Measurements from ENCODE around the gene COX6A2.

Gene COX6A2

GRCh38 chr16:31466381-31466841 is 38.3 kb upstream of the COX6A2 start:
- H2AK5ac ChIP-seq (ENCODE audit: low read depth, low read length), result peak overlapping the region; percentile 28
- no peak overlapping the region for H3K18ac ChIP-seq (ENCODE audit: low read length)
- no peaks in the 10 kb centered on the region for H3K9me3 ChIP-seq (replicated peaks in 1 of 2; ENCODE audit: control insufficient read depth in 2 of 2, insufficient read depth in 1 of 2, low read depth in 1 of 2, low read length in 2 of 2)
- peaks cover 4% of the 10 kb centered on the region for H3K79me1 ChIP-seq (ENCODE audit: low read depth, low read length)
- H3K27ac ChIP-seq (replicated peaks; ENCODE audit: low read length), result no peak overlapping the region
- H3K9ac ChIP-seq (ENCODE audit: low read depth, low read length, poor library complexity), result no peak overlapping the region
- no peak overlapping the region for H2BK120ac ChIP-seq (ENCODE audit: low read depth, low read length)
- H2BK5ac ChIP-seq (ENCODE audit: low read length), result no peak overlapping the region
- H3K23ac ChIP-seq (ENCODE audit: low read depth, low read length, poor library complexity), result no peak overlapping the region
- no peak for DNase-seq (ENCODE audit: low spot score)
- no peak overlapping the region for H4K8ac ChIP-seq (ENCODE audit: low read depth, low read length)
- no peak overlapping the region for H3K4ac ChIP-seq (ENCODE audit: low read length)
- no peak overlapping the region for H3K14ac ChIP-seq (ENCODE audit: low read length)
- H3K27me3 ChIP-seq (ENCODE audit: control insufficient read depth in 3 of 3, insufficient read depth in 3 of 3, low read depth in 1 of 3, low read length in 3 of 3), result peaks cover 0 to 5% (median 2%) of the 10 kb centered on the region in 3 experiments
- peaks cover 8 to 53% of the 10 kb centered on the region in 2 donors for H3K36me3 ChIP-seq (replicated peaks in 1 of 2; ENCODE audit: control insufficient read depth in 2 of 2, insufficient read depth in 2 of 2, low read length in 2 of 2)
- H2BK12ac ChIP-seq (ENCODE audit: low read length), result no peak overlapping the region
- no peak overlapping the region for H3K4me3 ChIP-seq (ENCODE audit: low read length in 2 of 2)
- H3K4me1 ChIP-seq (ENCODE audit: control insufficient read depth in 2 of 2, insufficient read depth in 1 of 2, low read depth in 1 of 2, low read length in 2 of 2), result peaks cover 0 to 2% of the 10 kb centered on the region in 2 donors
- H3K4me2 ChIP-seq (ENCODE audit: insufficient read depth, low read length, poor library complexity, severe bottlenecking), result no peak overlapping the region
- WGBS, 2 donors (ENCODE audit: extremely low coverage in 2 of 2, insufficient read length in 2 of 2, insufficient replicate concordance in 1 of 2), result no CpG with 5 or more reads among the region's 18 CpGs
- H4K91ac ChIP-seq (ENCODE audit: low read depth, low read length, poor library complexity), result no peak overlapping the region
- H2BK15ac ChIP-seq (ENCODE audit: low read length), result no peak overlapping the region
- no peak overlapping the region for H2AFZ ChIP-seq (ENCODE audit: low read length)

DNA sequence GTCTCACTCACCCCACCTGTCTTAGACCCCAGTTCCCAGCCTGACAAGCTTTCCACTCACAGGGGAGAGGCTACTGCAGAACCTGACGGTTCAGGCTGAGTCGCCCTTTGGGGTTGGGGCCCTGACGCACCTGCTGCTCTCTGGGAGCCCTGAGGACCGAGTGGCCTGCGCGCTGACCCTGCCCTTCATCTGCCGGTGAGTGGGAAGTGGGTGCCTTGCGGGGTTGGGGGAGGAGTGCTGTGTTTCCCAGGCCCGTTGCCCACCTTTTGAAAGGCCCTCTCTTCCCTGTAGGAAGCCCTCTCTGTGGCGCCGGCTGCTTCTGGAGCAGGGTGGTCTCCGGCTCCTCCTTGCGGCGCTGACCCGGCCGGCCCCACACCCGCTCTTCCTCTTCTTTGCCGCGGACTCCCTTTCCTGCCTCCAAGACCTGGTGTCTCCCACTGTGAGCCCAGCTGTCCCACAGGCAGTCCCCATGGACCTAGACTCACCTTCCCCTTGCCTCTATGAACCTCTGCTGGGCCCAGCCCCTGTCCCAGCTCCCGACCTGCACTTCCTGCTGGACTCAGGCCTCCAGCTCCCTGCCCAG is 37.7 kb upstream of the COX6A2 start:
- no peak overlapping the region for H3K18ac ChIP-seq (ENCODE audit: low read length)
- H2BK5ac ChIP-seq (ENCODE audit: low read length), result no peak overlapping the region
- no peak overlapping the region for H2AFZ ChIP-seq (ENCODE audit: low read length)
- WGBS, 2 donors (ENCODE audit: extremely low coverage in 2 of 2, insufficient read length in 2 of 2, insufficient replicate concordance in 1 of 2), result no CpG with 5 or more reads among the region's 20 CpGs
- H3K4me3 ChIP-seq (ENCODE audit: low read length in 2 of 2), result no peak overlapping the region
- H3K23ac ChIP-seq (ENCODE audit: low read depth, low read length, poor library complexity), result no peak overlapping the region
- no peaks in the 10 kb centered on the region for H3K9me3 ChIP-seq (replicated peaks in 1 of 2; ENCODE audit: control insufficient read depth in 2 of 2, insufficient read depth in 1 of 2, low read depth in 1 of 2, low read length in 2 of 2)
- no peaks in the 10 kb centered on the region for H3K27me3 ChIP-seq (ENCODE audit: control insufficient read depth in 3 of 3, insufficient read depth in 3 of 3, low read depth in 1 of 3, low read length in 3 of 3)
- no peak overlapping the region for H3K4ac ChIP-seq (ENCODE audit: low read length)
- H3K9ac ChIP-seq (ENCODE audit: low read depth, low read length, poor library complexity), result no peak overlapping the region
- H4K8ac ChIP-seq (ENCODE audit: low read depth, low read length), result no peak overlapping the region
- H3K4me2 ChIP-seq (ENCODE audit: insufficient read depth, low read length, poor library complexity, severe bottlenecking), result no peak overlapping the region
- H3K4me1 ChIP-seq (ENCODE audit: control insufficient read depth in 2 of 2, insufficient read depth in 1 of 2, low read depth in 1 of 2, low read length in 2 of 2), result no peaks in the 10 kb centered on the region
- H3K27ac ChIP-seq (replicated peaks; ENCODE audit: low read length), result no peak overlapping the region
- H2BK120ac ChIP-seq (ENCODE audit: low read depth, low read length), result no peak overlapping the region
- H2BK15ac ChIP-seq (ENCODE audit: low read length), result no peak overlapping the region
- no peak overlapping the region for H3K14ac ChIP-seq (ENCODE audit: low read length)
- H4K91ac ChIP-seq (ENCODE audit: low read depth, low read length, poor library complexity), result no peak overlapping the region
- DNase-seq (ENCODE audit: low spot score), result no peak
- H3K79me1 ChIP-seq (ENCODE audit: low read depth, low read length), result peaks cover 4% of the 10 kb centered on the region
- no peak overlapping the region for H2BK12ac ChIP-seq (ENCODE audit: low read length)
- H3K36me3 ChIP-seq (replicated peaks in 1 of 2; ENCODE audit: control insufficient read depth in 2 of 2, insufficient read depth in 2 of 2, low read length in 2 of 2), result peaks cover 8 to 53% of the 10 kb centered on the region in 2 donors
- H2AK5ac ChIP-seq (ENCODE audit: low read depth, low read length), result no peak overlapping the region

- Histone ChIP-seq H2BK5ac (ENCODE audit: low read length) (peak overlapping the region; percentile 8), H3K9me3 (replicated peaks in 1 of 2; ENCODE audit: control insufficient read depth in 2 of 2, insufficient read depth in 1 of 2, low read depth in 1 of 2, low read length in 2 of 2) (no peaks in the 10 kb centered on the region), H3K4me3 (ENCODE audit: low read length in 2 of 2) (no peak overlapping the region), H2BK12ac (ENCODE audit: low read length) (no peak overlapping the region), H2AFZ (ENCODE audit: low read length) (no peak overlapping the region), H3K27me3 (ENCODE audit: control insufficient read depth in 3 of 3, insufficient read depth in 3 of 3, low read depth in 1 of 3, low read length in 3 of 3) (no peaks in the 10 kb centered on the region), H2AK5ac (ENCODE audit: low read depth, low read length) (no peak overlapping the region), H3K4me1 (ENCODE audit: control insufficient read depth in 2 of 2, insufficient read depth in 1 of 2, low read depth in 1 of 2, low read length in 2 of 2) (peaks cover 0 to 3% of the 10 kb centered on the region in 2 donors), H3K79me1 (ENCODE audit: low read depth, low read length) (peaks cover 4% of the 10 kb centered on the region), H3K14ac (ENCODE audit: low read length) (no peak overlapping the region), H3K18ac (ENCODE audit: low read length) (no peak overlapping the region), H3K4ac (ENCODE audit: low read length) (no peak overlapping the region), H3K27ac (replicated peaks; ENCODE audit: low read length) (no peak overlapping the region), H4K8ac (ENCODE audit: low read depth, low read length) (no peak overlapping the region), H4K91ac (ENCODE audit: low read depth, low read length, poor library complexity) (no peak overlapping the region), H3K4me2 (ENCODE audit: insufficient read depth, low read length, poor library complexity, severe bottlenecking) (no peak overlapping the region), H3K23ac (ENCODE audit: low read depth, low read length, poor library complexity) (no peak overlapping the region), H2BK120ac (ENCODE audit: low read depth, low read length) (no peak overlapping the region), H2BK15ac (ENCODE audit: low read length) (no peak overlapping the region), H3K36me3 (replicated peaks in 1 of 2; ENCODE audit: control insufficient read depth in 2 of 2, insufficient read depth in 2 of 2, low read length in 2 of 2) (peaks cover 8 to 53% of the 10 kb centered on the region in 2 donors), H3K9ac (ENCODE audit: low read depth, low read length, poor library complexity) (no peak overlapping the region)
- no CpG with 5 or more reads among the region's 17 CpGs for WGBS, 2 donors (ENCODE audit: extremely low coverage in 2 of 2, insufficient read length in 2 of 2, insufficient replicate concordance in 1 of 2)
- no peak for DNase-seq (ENCODE audit: low spot score)
Measured at GRCh38 chr16:31464781-31465260, 36.7 kb upstream of the COX6A2 start.

DNA sequence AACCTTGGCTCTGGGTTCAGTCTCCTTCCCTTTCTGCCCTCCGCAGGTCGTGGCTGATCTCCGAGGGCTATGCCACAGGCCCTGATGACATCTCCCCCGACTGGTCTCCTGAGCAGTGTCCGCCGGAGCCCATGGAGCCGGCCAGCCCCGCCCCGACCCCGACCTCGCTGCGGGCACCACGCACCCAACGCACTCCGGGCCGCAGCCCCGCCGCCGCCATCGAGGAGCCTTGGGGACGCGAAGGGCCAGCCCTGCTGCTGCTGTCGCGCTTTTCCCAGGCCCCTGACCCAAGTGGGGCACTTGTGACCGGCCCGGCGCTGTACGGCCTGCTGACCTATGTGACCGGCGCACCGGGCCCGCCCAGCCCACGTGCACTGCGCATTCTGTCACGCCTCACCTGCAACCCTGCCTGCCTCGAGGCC is 36.2 kb upstream of the COX6A2 start:
- H3K4ac ChIP-seq (ENCODE audit: low read length), result no peak overlapping the region
- no peak overlapping the region for H3K14ac ChIP-seq (ENCODE audit: low read length)
- no peak overlapping the region for H3K9ac ChIP-seq (ENCODE audit: low read depth, low read length, poor library complexity)
- H2AFZ ChIP-seq (ENCODE audit: low read length), result no peak overlapping the region
- H2BK120ac ChIP-seq (ENCODE audit: low read depth, low read length), result no peak overlapping the region
- H3K18ac ChIP-seq (ENCODE audit: low read length), result no peak overlapping the region
- peak overlapping the region; percentile 8 for H2BK5ac ChIP-seq (ENCODE audit: low read length)
- no peak overlapping the region for H3K27ac ChIP-seq (replicated peaks; ENCODE audit: low read length)
- H3K36me3 ChIP-seq (replicated peaks in 1 of 2; ENCODE audit: control insufficient read depth in 2 of 2, insufficient read depth in 2 of 2, low read length in 2 of 2), result peaks cover 8 to 53% of the 10 kb centered on the region in 2 donors
- H3K79me1 ChIP-seq (ENCODE audit: low read depth, low read length), result peaks cover 4% of the 10 kb centered on the region
- no peak overlapping the region for H2BK15ac ChIP-seq (ENCODE audit: low read length)
- no CpG with 5 or more reads among the region's 36 CpGs for WGBS, 2 donors (ENCODE audit: extremely low coverage in 2 of 2, insufficient read length in 2 of 2, insufficient replicate concordance in 1 of 2)
- no peak overlapping the region for H3K23ac ChIP-seq (ENCODE audit: low read depth, low read length, poor library complexity)
- no peak overlapping the region for H3K4me2 ChIP-seq (ENCODE audit: insufficient read depth, low read length, poor library complexity, severe bottlenecking)
- H3K27me3 ChIP-seq (ENCODE audit: control insufficient read depth in 3 of 3, insufficient read depth in 3 of 3, low read depth in 1 of 3, low read length in 3 of 3), result no peaks in the 10 kb centered on the region
- H3K4me3 ChIP-seq (ENCODE audit: low read length in 2 of 2), result no peak overlapping the region
- no peak overlapping the region for H2AK5ac ChIP-seq (ENCODE audit: low read depth, low read length)
- H2BK12ac ChIP-seq (ENCODE audit: low read length), result no peak overlapping the region
- H4K8ac ChIP-seq (ENCODE audit: low read depth, low read length), result no peak overlapping the region
- no peak overlapping the region for H4K91ac ChIP-seq (ENCODE audit: low read depth, low read length, poor library complexity)
- no peaks in the 10 kb centered on the region for H3K9me3 ChIP-seq (replicated peaks in 1 of 2; ENCODE audit: control insufficient read depth in 2 of 2, insufficient read depth in 1 of 2, low read depth in 1 of 2, low read length in 2 of 2)
- no peak for DNase-seq (ENCODE audit: low spot score)
- H3K4me1 ChIP-seq (ENCODE audit: control insufficient read depth in 2 of 2, insufficient read depth in 1 of 2, low read depth in 1 of 2, low read length in 2 of 2), result peaks cover 0 to 3% of the 10 kb centered on the region in 2 donors
